HG03342 (cell line): Measurements from ENCODE around the gene MMP10.
"Not testable (repeated sequence)": the region's sequence is repeated elsewhere in the genome, so short reads cannot be mapped to it uniquely, and the experiment has no call there.

Experiments used
- ATAC-seq: cut with Tn5 transposase; IDR thresholded peaks from one replicate; pipeline ENCODE4 v1.9.1; 2021; ENCODE audit warnings: mild to moderate bottlenecking, moderate library complexity; ENCODE audit not compliant: unreplicated experiment

The MMP10 gene

GRCh38 chr11:102730944-102731343 lies 49.5 kb downstream of the MMP10 start:
- not testable (repeated sequence) for ATAC-seq

GRCh38 chr11:102729849-102730815 lies 50.3 kb downstream of the MMP10 start:
- ATAC-seq: no peak

- no peak for ATAC-seq
Measured at GRCh38 chr11:102727890-102728289, 52.5 kb downstream of the MMP10 start.

- ATAC-seq: no peak
Measured at GRCh38 chr11:102724904-102725500, 55.4 kb downstream of the MMP10 start, which contains the start of gene MMP8. TSS of gene MMP8 (minus strand) at chr11:102724954. CDS start at chr11:102724855, 99 bp downstream.

- no peak for ATAC-seq
Measured at GRCh38 chr11:102722821-102723220, 57.6 kb downstream of the MMP10 start.
